ENCODE results near the gene HBD. TPM values are rescaled to one million over a fixed set of nuclear protein-coding genes. Genes with fewer than 3 reads are reported as not detected.

Gene HBD
- total RNA-seq, 1 experiment from 2014 or later = not detected

GRCh38 chr11:5188201-5188600, 46.1 kb downstream of the HBD start:
- DNase-seq (ENCODE audit: low spot score) = no peak

Other genes with a start within 250 kb of the HBD start
- gene OR51L1, start 239.6 kb downstream of the HBD start, total RNA-seq (2014; rRNA removed; shearing (Covaris generic)) = not detected in 2 replicates
- gene OR52J3, start 188.0 kb downstream of the HBD start, total RNA-seq (2014; rRNA removed; shearing (Covaris generic)) = not detected in 2 replicates
- gene OR52E2, start 174.9 kb downstream of the HBD start, total RNA-seq (2014; rRNA removed; shearing (Covaris generic)) = 0.23 and 1.8 TPM in 2 replicates
- not detected in 2 replicates for gene OR52E1, start 164.9 kb downstream of the HBD start, total RNA-seq (2014; rRNA removed; shearing (Covaris generic))
- not detected in 2 replicates for gene OR52A5, start 96.1 kb downstream of the HBD start, total RNA-seq (2014; rRNA removed; shearing (Covaris generic))
- gene OR52A1, start 79.7 kb downstream of the HBD start, total RNA-seq (2014; rRNA removed; shearing (Covaris generic)) = not detected in 2 replicates
- not detected in 2 replicates for gene OR51V1, start 33.8 kb downstream of the HBD start, total RNA-seq (2014; rRNA removed; shearing (Covaris generic))
- not detected in 2 replicates for gene HBB, start 7.4 kb downstream of the HBD start, total RNA-seq (2014; rRNA removed; shearing (Covaris generic))
- 2.1 TPM in 1 of 2 replicates, not detected in the other for gene HBG1, start 15.4 kb upstream of the HBD start, total RNA-seq (2014; rRNA removed; shearing (Covaris generic))
- gene HBG2, start 20.3 kb upstream of the HBD start, total RNA-seq (2014; rRNA removed; shearing (Covaris generic)) = 0.23 and 2.6 TPM in 2 replicates
- 28.6 and 32.7 TPM in 2 replicates for gene HBE1, start 35.5 kb upstream of the HBD start, total RNA-seq (2014; rRNA removed; shearing (Covaris generic))
- 1.1 and 6.9 TPM in 2 replicates for gene OR51B4, start 67.5 kb upstream of the HBD start, total RNA-seq (2014; rRNA removed; shearing (Covaris generic))
- gene OR51B2, start 89.8 kb upstream of the HBD start, total RNA-seq (2014; rRNA removed; shearing (Covaris generic)) = not detected in 2 replicates
- gene OR51B5, start 109.0 kb upstream of the HBD start, total RNA-seq (2014; rRNA removed; shearing (Covaris generic)) = 28.2 and 31.4 TPM in 2 replicates
- not detected in 2 replicates for gene OR51B6, start 117.0 kb upstream of the HBD start, total RNA-seq (2014; rRNA removed; shearing (Covaris generic))
- not detected in 2 replicates for gene OR51M1, start 149.3 kb upstream of the HBD start, total RNA-seq (2014; rRNA removed; shearing (Covaris generic))
- not detected in 2 replicates for gene OR51Q1, start 187.6 kb upstream of the HBD start, total RNA-seq (2014; rRNA removed; shearing (Covaris generic))
- 0.45 TPM in 1 of 2 replicates, not detected in the other for gene OR51I1, start 207.0 kb upstream of the HBD start, total RNA-seq (2014; rRNA removed; shearing (Covaris generic))
- not detected in 2 replicates for gene OR51I2, start 214.8 kb upstream of the HBD start, total RNA-seq (2014; rRNA removed; shearing (Covaris generic))